GM12878 (cell line): ENCODE measurements around the gene UNC80.

ENCODE experiments used
- CTCF ChIP-seq, 3 experiments: IDR thresholded peaks in 2 of 3; conservative IDR thresholded peaks in 1 of 3; 2 replicates each; pipeline ENCODE4 v1.5.1; 2011; ENCODE audit warnings: low read depth in 3 of 3, low read length in 3 of 3, mild to moderate bottlenecking in 3 of 3, control low read depth in 2 of 3, moderate library complexity in 2 of 3, inconsistent platforms in 1 of 3, mixed read lengths in 1 of 3; ENCODE audit not compliant: control insufficient read depth in 2 of 3, insufficient read depth in 1 of 3; ENCODE audit errors: extremely low read depth in 1 of 3
- EP300 ChIP-seq, 2 experiments: fragments of 150-350 bp in 1 of 2; IDR thresholded peaks; 2 replicates each; pipeline ENCODE4 v1.6.1; 2011 to 2012; ENCODE audit warnings: low read depth in 2 of 2, low read length in 2 of 2, borderline replicate concordance in 1 of 2, improper control_type of control experiment in 1 of 2, inconsistent platforms in 1 of 2; ENCODE audit not compliant: control insufficient read depth in 1 of 2
- ETV6 ChIP-seq, 2 experiments: fragments of 450-650 bp in 1 of 2; IDR thresholded peaks in 1 of 2; conservative IDR thresholded peaks in 1 of 2; 2 replicates each; pipeline ENCODE4 v1.6.1; 2014; ENCODE audit warnings: antibody characterized with exemption in 1 of 2, borderline replicate concordance in 1 of 2, low read depth in 1 of 2, mild to moderate bottlenecking in 1 of 2, moderate library complexity in 1 of 2
- GATAD2B ChIP-seq: fragments of 450-650 bp; conservative IDR thresholded peaks from 2 replicates; pipeline ENCODE4 v1.6.1; 2017; ENCODE audit warnings: low read depth, mild to moderate bottlenecking, moderate library complexity
- PAX5 ChIP-seq: IDR thresholded peaks from 2 replicates; pipeline ENCODE4 v1.6.1; 2011; ENCODE audit warnings: low read depth, low read length, borderline replicate concordance
- REST ChIP-seq: IDR thresholded peaks from 2 replicates; pipeline ENCODE4 v1.6.1; 2012; ENCODE audit warnings: mild to moderate bottlenecking, low read depth, low read length
- SPI1 ChIP-seq: IDR thresholded peaks from 2 replicates; pipeline ENCODE4 v1.6.1; 2011; ENCODE audit warnings: low read depth, mild to moderate bottlenecking, low read length, moderate library complexity, borderline replicate concordance; ENCODE audit not compliant: insufficient read depth
- YY1 ChIP-seq: IDR thresholded peaks from 2 replicates; pipeline ENCODE4 v1.6.1; 2011; ENCODE audit warnings: low read depth, mild to moderate bottlenecking, low read length
- ZBTB4 ChIP-seq: fragments of 450-650 bp; formaldehyde crosslinking; IDR thresholded peaks from 2 replicates; pipeline ENCODE4 v1.4.0; 2022; ENCODE audit warnings: mild to moderate bottlenecking, moderate library complexity
- ZBTB40 ChIP-seq: fragments of 450-650 bp; IDR thresholded peaks from 2 replicates; pipeline ENCODE4 v1.6.1; 2016; ENCODE audit warnings: mild to moderate bottlenecking, moderate library complexity, borderline replicate concordance
- ZNF217 ChIP-seq: fragments of 450-650 bp; IDR thresholded peaks from 2 replicates; pipeline ENCODE4 v1.6.1; 2017; ENCODE audit warnings: antibody characterized with exemption, mild to moderate bottlenecking

GRCh38 chr2:209753020-209753419 lies 18.6 kb upstream of the UNC80 start:
- TF ChIP-seq YY1 (no peak), ZNF217 (no peak), EP300 (IDR thresholded peaks at IDR 0.05; ENCODE audit: borderline replicate concordance in 1 of 2, control insufficient read depth in 1 of 2, low read depth in 2 of 2, low read length in 2 of 2) (no peak), CTCF (IDR thresholded peaks at IDR 0.05 in 2 of 3, conservative IDR thresholded peaks at IDR 0.05 in 1 of 3; ENCODE audit: control insufficient read depth in 2 of 3, extremely low read depth in 1 of 3, insufficient read depth in 1 of 3, low read depth in 3 of 3, low read length in 3 of 3) (no peak), ZBTB40 (no peak), GATAD2B (no peak), REST (no peak), ZBTB4 (no peak), ETV6 (conservative IDR thresholded peaks at IDR 0.05 in 1 of 2, IDR thresholded peaks at IDR 0.05 in 1 of 2; ENCODE audit: borderline replicate concordance in 1 of 2, low read depth in 1 of 2) (no peak), SPI1 (no peak), PAX5 (no peak)
